Measurements from ENCODE around the gene RASA3. TPM values are rescaled to one million over a fixed set of nuclear protein-coding genes. Genes with fewer than 3 reads are reported as not detected.
"Not testable (repeated sequence)": the region's sequence is repeated elsewhere in the genome, so short reads cannot be mapped to it uniquely, and the experiment has no call there.

The RASA3 gene
- total and polyA plus RNA-seq, 12 donors, result 6.8 to 16.9 (median 10.3) TPM

- intact Hi-C loops (cut with DNase I), result loop anchor here in 4 of 10 donors (5.0 to 10.0 kb wide), 2 partner anchors 60 to 62 kb away; no protein-coding TSS in a partner anchor
- TF ChIP-seq, protein P1, sequence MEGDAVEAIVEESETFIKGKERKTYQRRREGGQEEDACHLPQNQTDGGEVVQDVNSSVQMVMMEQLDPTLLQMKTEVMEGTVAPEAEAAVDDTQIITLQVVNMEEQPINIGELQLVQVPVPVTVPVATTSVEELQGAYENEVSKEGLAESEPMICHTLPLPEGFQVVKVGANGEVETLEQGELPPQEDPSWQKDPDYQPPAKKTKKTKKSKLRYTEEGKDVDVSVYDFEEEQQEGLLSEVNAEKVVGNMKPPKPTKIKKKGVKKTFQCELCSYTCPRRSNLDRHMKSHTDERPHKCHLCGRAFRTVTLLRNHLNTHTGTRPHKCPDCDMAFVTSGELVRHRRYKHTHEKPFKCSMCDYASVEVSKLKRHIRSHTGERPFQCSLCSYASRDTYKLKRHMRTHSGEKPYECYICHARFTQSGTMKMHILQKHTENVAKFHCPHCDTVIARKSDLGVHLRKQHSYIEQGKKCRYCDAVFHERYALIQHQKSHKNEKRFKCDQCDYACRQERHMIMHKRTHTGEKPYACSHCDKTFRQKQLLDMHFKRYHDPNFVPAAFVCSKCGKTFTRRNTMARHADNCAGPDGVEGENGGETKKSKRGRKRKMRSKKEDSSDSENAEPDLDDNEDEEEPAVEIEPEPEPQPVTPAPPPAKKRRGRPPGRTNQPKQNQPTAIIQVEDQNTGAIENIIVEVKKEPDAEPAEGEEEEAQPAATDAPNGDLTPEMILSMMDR (IDR thresholded peaks at IDR 0.05), result no peak
- Histone ChIP-seq H3K4me1 (peaks cover 31 to 87% (median 57%) of the 10 kb centered on the region in 9 donors), H3K27ac (peak overlapping the region in 6 of 10 donors; percentile 55 to 86 (median 76)), H3K4me3 (no peak overlapping the region), H3K27me3 (no peaks in the 10 kb centered on the region), H3K36me3 (no peaks in the 10 kb centered on the region), H3K9me3 (no peaks in the 10 kb centered on the region)
- 88% methylated on average over 21 of the region's 21 CpGs for WGBS, 2 donors
- DNase-seq (no peak), ATAC-seq (no peak)
Observed at GRCh38 chr13:114126789-114127472, 5.5 kb downstream of the RASA3 start.

DNA sequence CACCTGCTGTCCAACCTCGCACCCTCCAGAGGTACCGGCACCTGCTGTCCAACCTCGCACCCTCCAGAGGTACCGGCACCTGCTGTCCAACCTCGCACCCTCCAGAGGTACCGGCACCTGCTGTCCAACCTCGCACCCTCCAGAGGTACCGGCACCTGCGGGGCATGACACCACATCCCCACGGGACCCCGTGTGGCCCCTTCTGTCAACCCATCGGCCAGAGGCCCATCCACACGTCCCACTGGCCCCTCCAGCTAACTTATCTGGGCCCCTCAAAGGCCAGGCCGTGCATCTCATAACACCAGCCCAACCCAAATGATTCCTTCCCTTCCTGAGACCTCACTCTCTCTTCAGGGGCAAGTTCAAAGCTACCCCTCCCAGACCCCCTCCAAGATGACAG, 6.3 kb downstream of the RASA3 start:
- DNase-seq, H3K9me3 ChIP-seq, H3K27ac ChIP-seq, ATAC-seq, H3K4me3 ChIP-seq, H3K27me3 ChIP-seq, H3K36me3 ChIP-seq: not testable (repeated sequence)
- WGBS, 2 donors, result 97 to 98% methylated on average over 12 to 13 of the region's 14 CpGs
- H3K4me1 ChIP-seq, result peaks cover 33 to 92% (median 58%) of the 10 kb centered on the region in 9 donors
- intact Hi-C loops (cut with DNase I), result loop anchor here in 4 of 10 donors (5.0 to 10.0 kb wide), 2 partner anchors 59 to 61 kb away; no protein-coding TSS in a partner anchor

GRCh38 chr13:114125589-114125988, 6.8 kb downstream of the RASA3 start:
- H3K27ac ChIP-seq, result no peak overlapping the region
- ATAC-seq, result no peak
- TF ChIP-seq, protein P1 (IDR thresholded peaks at IDR 0.05), result no peak
- H3K27me3 ChIP-seq, result no peaks in the 10 kb centered on the region
- intact Hi-C loops (cut with DNase I), result loop anchor here in 4 of 10 donors (5.0 to 10.0 kb wide), 2 partner anchors 58 to 61 kb away; no protein-coding TSS in a partner anchor
- H3K4me1 ChIP-seq, result peaks cover 30 to 92% (median 59%) of the 10 kb centered on the region in 9 donors
- H3K36me3 ChIP-seq, result no peaks in the 10 kb centered on the region
- H3K9me3 ChIP-seq, result no peaks in the 10 kb centered on the region
- H3K4me3 ChIP-seq, result no peak overlapping the region
- DNase-seq, result no peak
- 94 to 97% methylated on average over 17 to 18 of the region's 19 CpGs for WGBS, 2 donors

DNA sequence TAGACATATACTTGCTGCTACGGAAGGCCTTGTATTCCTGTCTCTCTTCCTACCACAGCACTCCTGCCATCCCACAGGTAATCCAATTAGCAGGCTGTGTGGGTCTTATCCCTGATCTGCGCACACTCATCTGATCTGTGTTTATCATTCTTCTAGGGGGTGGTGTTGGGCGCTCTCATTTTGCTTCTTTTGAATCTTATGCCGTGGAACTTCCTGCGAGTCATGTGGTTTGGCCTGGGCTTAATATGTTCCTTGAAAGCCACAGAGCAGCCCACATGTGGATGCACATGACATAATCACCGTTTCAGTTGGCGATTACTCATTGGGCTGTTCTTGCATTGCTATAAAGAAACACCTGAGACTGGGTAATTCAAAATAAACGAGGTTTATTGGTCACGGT, 7.5 kb downstream of the RASA3 start:
- peak overlapping the region in 1 of 10 donors; percentile 40 for H3K27ac ChIP-seq

More for the DNA sequence above, 7.5 kb downstream of the RASA3 start:
- Histone ChIP-seq H3K27me3 (no peaks in the 10 kb centered on the region), H3K36me3 (no peaks in the 10 kb centered on the region), H3K4me3 (no peak overlapping the region), H3K9me3 (no peaks in the 10 kb centered on the region), H3K4me1 (peaks cover 26 to 89% (median 54%) of the 10 kb centered on the region in 9 donors)
- DNase-seq (no peak), ATAC-seq (no peak)
- intact Hi-C loops (cut with DNase I), result loop anchor here in 4 of 10 donors (5.0 to 10.0 kb wide), 2 partner anchors 58 to 60 kb away; no protein-coding TSS in a partner anchor
- WGBS, 2 donors, result 84 to 85% methylated on average over 9 of the region's 9 CpGs
- TF ChIP-seq, protein P1 (IDR thresholded peaks at IDR 0.05), result no peak

Measured in heart right ventricle (tissue), 16 donors.